Immature natural killer cell (primary cell): ENCODE results near the gene GRK5. TPM values are rescaled to one million over a fixed set of nuclear protein-coding genes. Genes with fewer than 3 reads are reported as not detected.
A peak's percentile ranks its signal among the peaks of the same experiment; 100 is the strongest.

Experiments
- DNase-seq, 3 donors: peaks; one replicate each; pipeline ENCODE4 v3.0.0; 2022; ENCODE audit warnings: mixed read lengths in 1 of 3
- H3K27ac Mint-ChIP-seq, 6 donors: one replicate each; pipeline ENCODE4 v1.8.0; 2020; ENCODE audit warnings: mixed read lengths in 6 of 6, mild to moderate bottlenecking in 5 of 6, inconsistent platforms in 4 of 6, moderate library complexity in 3 of 6
- H3K27me3 Mint-ChIP-seq, 3 donors: one replicate each; pipeline ENCODE4 v1.8.0; 2020 to 2021; ENCODE audit warnings: low read depth in 3 of 3, mild to moderate bottlenecking in 3 of 3, mixed read lengths in 3 of 3, moderate library complexity in 3 of 3, inconsistent platforms in 1 of 3
- H3K36me3 Mint-ChIP-seq, 3 donors: one replicate each; pipeline ENCODE4 v1.8.0; 2020; ENCODE audit warnings: mixed read lengths in 3 of 3, inconsistent platforms in 2 of 3, mild to moderate bottlenecking in 2 of 3
- H3K4me1 Mint-ChIP-seq, 2 donors: one replicate each; pipeline ENCODE4 v1.8.0; 2020; ENCODE audit warnings: inconsistent platforms in 2 of 2, mild to moderate bottlenecking in 2 of 2, mixed read lengths in 2 of 2, moderate library complexity in 1 of 2
- H3K4me3 Mint-ChIP-seq, 5 donors: one replicate each; pipeline ENCODE4 v1.8.0; 2020; ENCODE audit warnings: mild to moderate bottlenecking in 5 of 5, mixed read lengths in 5 of 5, inconsistent platforms in 3 of 5, moderate library complexity in 3 of 5
- H3K9me3 Mint-ChIP-seq, 6 donors: one replicate each; pipeline ENCODE4 v1.8.0; 2020; ENCODE audit warnings: mild to moderate bottlenecking in 6 of 6, mixed read lengths in 6 of 6, inconsistent platforms in 4 of 6, moderate library complexity in 3 of 6
- polyA plus RNA-seq, 3 donors: library from polyadenylated mRNA; unstranded; fragments of 300-500 nt; fragmentation: Illumina TruSeq; gene quantifications; one replicate each; pipeline ENCODE4 v1.2.3, GENCODE V29; 2021

Gene GRK5
- polyA plus RNA-seq, 3 donors from 2014 or later: 2.1 to 12.4 (median 3.3) TPM

DNA sequence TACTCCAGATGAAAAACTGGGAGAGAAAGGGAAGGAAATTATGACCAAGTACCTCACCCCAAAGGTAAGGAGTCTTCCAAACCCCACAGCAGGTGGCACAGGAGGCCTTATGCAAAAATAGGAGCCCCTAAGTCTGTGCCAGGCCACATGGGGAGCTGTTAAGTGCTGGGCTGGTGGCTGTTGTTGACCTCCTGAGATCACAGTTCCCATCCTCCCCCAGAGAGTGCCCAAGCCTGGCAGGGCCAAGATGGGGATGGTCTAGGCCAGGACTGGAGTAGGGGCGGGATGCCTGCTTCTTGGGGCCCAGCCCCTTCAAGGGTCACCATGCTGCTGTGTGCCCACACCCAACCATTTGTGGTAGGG, 189.3 kb downstream of the GRK5 start:
- Mint-ChIP-seq H3K27ac (peak overlapping the region in 1 of 6 donors; percentile 11), H3K4me1 (peaks cover 26 to 27% of the 10 kb centered on the region in 2 donors), H3K9me3 (no peaks in the 10 kb centered on the region), H3K4me3 (no peak overlapping the region), H3K27me3 (peaks cover 0 to 4% (median 0%) of the 10 kb centered on the region in 3 donors), H3K36me3 (peaks cover 4 to 12% (median 7%) of the 10 kb centered on the region in 3 donors)
- no peak for DNase-seq

DNA sequence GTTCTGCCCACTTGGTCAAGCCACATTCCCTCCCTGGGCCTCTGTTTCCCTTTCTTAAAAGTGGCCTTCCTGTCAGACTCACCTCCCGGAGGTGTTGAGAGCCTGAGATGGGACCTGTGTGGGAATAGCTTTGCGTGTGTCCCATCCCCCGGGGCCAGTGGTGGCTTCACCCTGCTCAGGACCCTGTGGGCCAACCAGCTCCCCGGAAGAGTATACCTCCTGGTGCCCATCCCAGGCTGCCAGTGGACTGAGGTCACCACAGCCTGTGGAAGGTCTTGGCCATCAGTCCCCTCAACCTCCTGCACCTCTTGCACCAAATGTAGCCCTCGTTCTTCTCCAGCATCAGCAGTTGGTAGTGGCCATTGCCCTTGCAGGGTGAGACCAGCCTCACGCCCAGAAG, 190.0 kb downstream of the GRK5 start:
- no peak for DNase-seq
- Mint-ChIP-seq H3K27me3 (peaks cover 0 to 5% (median 2%) of the 10 kb centered on the region in 3 donors), H3K4me3 (no peak overlapping the region), H3K9me3 (no peaks in the 10 kb centered on the region), H3K4me1 (peaks cover 27 to 31% of the 10 kb centered on the region in 2 donors), H3K36me3 (peaks cover 4 to 12% (median 7%) of the 10 kb centered on the region in 3 donors), H3K27ac (peak overlapping the region in 1 of 6 donors; percentile 80)

DNA sequence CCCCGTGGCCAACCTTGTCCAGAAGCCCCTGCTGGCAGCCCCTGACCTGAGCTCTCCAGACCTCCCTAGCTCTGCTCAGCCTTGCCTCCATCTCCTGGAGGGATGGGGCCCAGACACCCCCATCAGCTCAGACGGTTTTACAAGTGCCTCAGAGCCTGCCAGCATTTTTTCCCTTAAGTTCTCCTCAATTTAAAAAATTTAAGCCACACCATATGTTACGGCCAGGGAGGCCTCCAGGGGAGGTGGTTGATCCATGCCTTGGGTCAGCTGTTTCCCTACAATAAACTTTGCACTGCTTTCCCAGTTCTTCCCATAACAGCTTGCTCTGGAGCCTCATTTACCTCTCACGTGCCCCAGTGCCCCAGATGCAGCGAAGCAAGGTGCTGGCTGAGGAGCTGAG, 191.6 kb downstream of the GRK5 start:
- no peak overlapping the region for H3K27ac Mint-ChIP-seq
- DNase-seq: no peak
- H3K4me1 Mint-ChIP-seq: peaks cover 23 to 27% of the 10 kb centered on the region in 2 donors
- peaks cover 4 to 12% (median 7%) of the 10 kb centered on the region in 3 donors for H3K36me3 Mint-ChIP-seq
- no peak overlapping the region for H3K4me3 Mint-ChIP-seq
- H3K27me3 Mint-ChIP-seq: peaks cover 0 to 5% (median 2%) of the 10 kb centered on the region in 3 donors
- H3K9me3 Mint-ChIP-seq: no peaks in the 10 kb centered on the region

DNA sequence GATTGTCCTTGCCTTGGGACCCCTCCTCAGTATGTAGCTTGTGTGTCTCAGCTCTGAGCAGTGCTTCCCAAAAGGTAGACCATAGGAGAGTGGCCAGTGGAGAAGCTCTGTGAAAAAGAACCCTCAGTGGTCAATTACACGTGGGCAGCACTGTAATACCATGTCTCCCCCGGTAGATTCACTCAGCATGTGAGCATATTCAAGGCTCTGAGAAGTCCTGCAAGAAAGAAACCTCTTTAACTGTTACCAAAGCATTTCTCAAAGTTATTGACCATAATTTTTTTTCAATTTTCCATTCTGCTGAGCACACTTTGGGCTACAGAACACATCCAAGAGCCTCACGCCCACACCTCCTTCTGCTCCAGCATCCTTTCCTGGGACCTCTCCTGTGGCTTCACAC, 192.1 kb downstream of the GRK5 start:
- H3K4me1 Mint-ChIP-seq: peaks cover 19 to 23% of the 10 kb centered on the region in 2 donors
- no peak for DNase-seq
- H3K36me3 Mint-ChIP-seq: peaks cover 4 to 12% (median 7%) of the 10 kb centered on the region in 3 donors
- peak overlapping the region in 1 of 6 donors; percentile 48 for H3K27ac Mint-ChIP-seq
- H3K4me3 Mint-ChIP-seq: no peak overlapping the region
- no peaks in the 10 kb centered on the region for H3K9me3 Mint-ChIP-seq
- H3K27me3 Mint-ChIP-seq: peaks cover 0 to 5% (median 2%) of the 10 kb centered on the region in 3 donors

DNA sequence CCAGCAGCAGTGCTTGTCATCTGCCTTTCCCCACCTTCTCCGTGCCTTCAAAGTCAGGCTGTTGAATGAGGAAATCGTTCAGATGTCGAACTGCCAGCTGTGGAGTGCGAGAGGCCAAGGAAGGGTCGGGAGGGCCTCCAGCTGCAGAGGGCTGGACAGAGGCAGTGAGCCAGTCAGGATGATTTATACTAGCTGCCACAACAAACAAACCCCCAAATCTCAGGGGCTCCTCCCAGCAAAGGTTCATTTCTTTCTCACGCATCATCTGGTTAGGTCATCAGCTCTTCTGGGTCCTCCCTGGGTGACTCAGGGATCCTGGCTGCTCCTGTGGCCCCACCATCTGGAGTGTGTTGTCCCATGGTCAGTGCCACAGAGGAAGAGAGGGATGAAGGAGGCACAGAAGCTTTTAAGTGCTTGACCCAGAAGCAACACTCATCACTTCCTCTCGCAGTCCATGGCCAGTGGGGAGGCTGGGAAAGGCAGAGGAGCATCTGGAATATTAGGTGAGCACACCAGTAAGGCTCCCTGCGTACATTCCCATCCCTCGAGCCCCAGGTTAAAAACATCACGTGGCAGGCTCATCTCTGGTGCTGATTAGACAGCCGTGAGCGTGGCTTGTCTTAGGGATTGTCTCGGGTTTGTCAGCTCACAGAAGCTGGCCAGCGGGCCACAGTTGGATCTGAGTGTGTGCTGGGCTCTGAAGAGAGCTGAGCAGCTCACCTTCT, 194.5 kb downstream of the GRK5 start:
- Mint-ChIP-seq H3K4me1 (peaks cover 0 to 9% of the 10 kb centered on the region in 2 donors), H3K4me3 (no peak overlapping the region), H3K27me3 (peaks cover 0 to 6% (median 3%) of the 10 kb centered on the region in 3 donors), H3K9me3 (no peaks in the 10 kb centered on the region), H3K36me3 (peaks cover 4 to 12% (median 7%) of the 10 kb centered on the region in 3 donors), H3K27ac (peak overlapping the region in 3 of 6 donors; percentile 29 to 76 (median 56))
- no peak for DNase-seq

DNA sequence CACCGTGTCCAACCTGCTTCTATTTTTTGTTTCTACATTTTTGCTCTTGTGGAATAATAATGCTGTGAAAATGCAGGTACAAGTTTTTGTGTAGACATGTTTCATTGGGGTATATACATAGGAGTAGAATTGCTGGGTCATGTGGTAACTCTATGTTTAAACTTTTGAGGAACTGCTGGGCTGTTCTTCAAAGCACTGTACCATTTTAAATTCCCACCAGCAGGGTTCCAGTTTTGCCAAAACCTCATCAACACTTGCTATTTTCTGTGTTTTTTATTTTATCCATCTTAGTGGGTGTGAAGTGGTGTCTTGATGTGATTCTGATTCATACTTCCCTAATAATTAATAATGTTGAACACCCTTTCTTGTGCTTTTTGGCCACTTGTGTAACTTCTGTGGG, 196.6 kb downstream of the GRK5 start:
- Mint-ChIP-seq H3K4me1 (peaks cover 0 to 5% of the 10 kb centered on the region in 2 donors), H3K9me3 (no peaks in the 10 kb centered on the region), H3K27ac (no peak overlapping the region), H3K36me3 (peaks cover 4 to 8% (median 4%) of the 10 kb centered on the region in 3 donors), H3K27me3 (peaks cover 0 to 6% (median 3%) of the 10 kb centered on the region in 3 donors), H3K4me3 (no peak overlapping the region)
- DNase-seq: no peak

DNA sequence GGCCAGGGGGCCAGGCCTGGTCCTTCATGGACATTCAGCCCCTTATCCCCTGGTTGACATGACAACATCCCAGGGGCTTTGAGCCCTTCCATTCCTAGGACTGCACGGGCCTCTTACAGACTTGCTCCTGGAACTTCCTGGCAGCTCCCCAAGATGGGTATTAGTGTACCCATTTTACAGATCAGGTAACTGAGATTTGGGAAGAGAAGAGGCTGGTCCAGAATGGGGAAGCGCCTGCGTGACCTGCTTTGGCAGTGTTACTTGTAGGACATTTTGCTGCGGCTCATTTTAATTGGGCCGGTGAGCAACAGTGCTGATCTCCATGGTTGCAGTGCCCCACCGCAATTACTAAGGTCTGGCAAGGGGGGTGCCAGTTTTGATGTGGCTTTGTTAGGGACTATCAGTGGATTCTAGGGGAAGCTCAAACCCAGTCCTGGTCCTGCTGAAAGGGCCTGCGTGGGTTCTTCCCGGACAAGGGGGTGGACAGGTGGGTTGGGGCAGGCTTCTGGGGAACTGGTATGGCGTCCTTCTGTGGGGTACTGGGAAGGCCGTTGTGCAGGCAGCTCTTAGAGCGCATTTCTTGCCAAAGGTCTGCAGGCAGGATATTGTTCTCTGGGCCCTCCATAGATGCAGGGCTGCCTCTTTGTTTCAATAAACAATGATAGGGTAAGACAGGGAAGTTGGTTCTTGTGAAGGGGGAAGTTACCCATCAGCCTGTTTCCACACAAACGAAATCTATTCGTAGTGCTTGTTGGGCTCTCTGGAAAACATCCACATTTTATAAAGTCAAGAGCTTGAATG, 197.5 kb downstream of the GRK5 start:
- H3K36me3 Mint-ChIP-seq: peaks cover under 1 to 3% (median under 1%) of the 10 kb centered on the region in 3 donors
- H3K27ac Mint-ChIP-seq: no peak overlapping the region
- peaks cover 0 to 5% of the 10 kb centered on the region in 2 donors for H3K4me1 Mint-ChIP-seq
- no peak overlapping the region for H3K4me3 Mint-ChIP-seq
- H3K27me3 Mint-ChIP-seq: peaks cover 0 to 4% (median 3%) of the 10 kb centered on the region in 3 donors
- no peaks in the 10 kb centered on the region for H3K9me3 Mint-ChIP-seq
- no peak for DNase-seq

DNA sequence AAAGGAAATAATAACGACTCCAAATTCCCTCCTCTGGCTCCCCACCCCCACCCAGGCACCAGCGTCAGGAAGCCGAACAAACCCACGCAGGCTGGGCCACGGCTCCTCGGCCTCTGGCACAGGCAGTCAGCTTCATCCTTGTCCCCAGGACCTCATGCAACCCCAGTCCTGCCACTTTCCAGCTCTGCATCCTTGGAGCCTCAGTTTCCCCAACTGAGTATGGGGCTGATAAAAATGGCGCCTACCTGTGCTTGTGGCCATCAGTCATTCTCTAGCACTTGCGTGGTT, 198.1 kb downstream of the GRK5 start:
- peaks cover 0 to 5% of the 10 kb centered on the region in 2 donors for H3K4me1 Mint-ChIP-seq
- H3K27ac Mint-ChIP-seq: no peak overlapping the region
- H3K9me3 Mint-ChIP-seq: no peaks in the 10 kb centered on the region
- H3K4me3 Mint-ChIP-seq: no peak overlapping the region
- no peaks in the 10 kb centered on the region for H3K36me3 Mint-ChIP-seq
- H3K27me3 Mint-ChIP-seq: peaks cover 0 to 4% (median 3%) of the 10 kb centered on the region in 3 donors
- no peak for DNase-seq

DNA sequence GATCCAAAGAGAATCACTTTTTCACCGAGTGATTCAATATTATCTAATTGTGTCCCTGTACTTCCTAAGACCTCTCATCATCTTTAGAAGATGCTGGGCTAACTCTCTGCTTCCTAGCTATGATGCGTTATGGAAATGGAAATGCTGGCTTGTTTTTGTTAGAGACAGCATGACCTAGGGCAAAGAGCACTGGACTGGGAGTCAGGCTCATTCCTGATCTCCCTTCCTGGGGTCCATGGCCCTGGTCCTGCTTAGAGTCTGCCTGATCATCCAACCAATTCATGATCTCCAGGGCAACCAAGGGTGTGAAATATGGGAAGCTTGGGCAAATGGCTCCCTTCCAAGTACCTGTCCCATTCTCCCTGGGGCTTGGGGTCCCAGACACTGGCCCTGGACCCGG, 198.8 kb downstream of the GRK5 start:
- peaks cover 0 to 5% of the 10 kb centered on the region in 2 donors for H3K4me1 Mint-ChIP-seq
- no peak overlapping the region for H3K27ac Mint-ChIP-seq
- no peak overlapping the region for H3K4me3 Mint-ChIP-seq
- H3K27me3 Mint-ChIP-seq: peaks cover 0 to 4% (median 4%) of the 10 kb centered on the region in 3 donors
- no peak for DNase-seq
- no peaks in the 10 kb centered on the region for H3K36me3 Mint-ChIP-seq
- H3K9me3 Mint-ChIP-seq: no peaks in the 10 kb centered on the region

DNA sequence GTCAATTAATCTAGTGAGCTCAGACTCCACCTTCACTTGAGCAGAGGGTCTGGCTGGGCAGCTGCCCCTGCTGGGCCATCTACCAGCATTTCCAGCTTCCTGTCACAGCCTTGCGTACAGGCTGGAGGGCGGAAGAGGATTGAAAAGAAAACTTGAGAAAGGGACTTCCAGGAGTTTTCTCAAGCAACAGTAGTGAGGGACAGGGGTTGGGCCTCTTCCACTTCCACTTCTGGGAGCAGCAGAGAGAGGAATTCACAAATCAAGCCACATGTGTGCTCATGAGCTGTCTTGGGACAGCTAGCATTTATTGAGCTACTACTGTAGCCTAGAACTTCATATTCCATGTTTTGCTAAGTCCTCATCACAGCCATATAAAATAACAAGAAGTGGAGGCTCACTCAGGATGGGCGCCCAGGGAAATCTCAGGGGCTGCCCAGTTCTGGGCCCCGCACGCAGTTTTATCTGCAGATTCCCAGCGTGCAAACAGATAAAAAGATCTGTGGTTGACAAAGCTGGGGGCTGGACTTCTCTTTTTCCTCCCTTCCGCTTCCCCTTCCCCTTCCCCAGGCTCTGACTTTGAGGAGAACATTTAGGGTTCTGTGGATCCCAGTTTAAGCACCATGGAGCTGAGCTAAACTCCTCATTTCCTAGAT, 199.4 kb downstream of the GRK5 start:
- Mint-ChIP-seq H3K36me3 (no peaks in the 10 kb centered on the region), H3K4me3 (no peak overlapping the region), H3K27me3 (peaks cover 0 to 7% (median 4%) of the 10 kb centered on the region in 3 donors), H3K27ac (no peak overlapping the region), H3K4me1 (peaks cover 0 to 5% of the 10 kb centered on the region in 2 donors), H3K9me3 (no peaks in the 10 kb centered on the region)
- DNase-seq: no peak

DNA sequence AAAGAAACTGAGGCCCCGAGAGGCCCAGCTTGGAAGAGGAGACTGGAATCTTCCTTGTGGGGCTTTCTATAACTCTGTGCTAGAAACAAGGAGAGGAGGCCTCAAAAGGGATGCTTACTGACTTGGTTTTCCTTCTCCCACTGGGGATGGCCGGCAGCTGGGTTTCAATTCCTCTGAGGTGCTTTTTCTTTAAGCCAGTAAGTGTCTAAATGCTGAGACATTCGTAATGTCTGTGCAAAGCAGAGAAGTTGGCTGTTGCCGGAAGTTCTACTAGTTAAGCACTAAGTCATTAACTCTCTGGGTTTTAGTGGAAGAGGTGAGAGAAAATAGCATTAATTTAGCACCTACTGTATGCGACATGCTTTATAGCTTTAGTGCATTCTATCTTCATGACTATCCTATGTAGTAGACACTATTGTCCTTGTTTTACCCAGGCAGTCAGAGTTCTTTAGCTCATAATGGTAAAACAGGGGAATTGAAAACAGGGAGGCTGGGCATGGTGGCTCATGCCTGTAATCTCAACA, 199.9 kb downstream of the GRK5 start:
- Mint-ChIP-seq H3K4me1 (no peaks in the 10 kb centered on the region), H3K4me3 (no peak overlapping the region), H3K9me3 (no peaks in the 10 kb centered on the region), H3K36me3 (no peaks in the 10 kb centered on the region), H3K27me3 (peaks cover 0 to 5% (median 3%) of the 10 kb centered on the region in 3 donors), H3K27ac (no peak overlapping the region)
- no peak for DNase-seq

DNA sequence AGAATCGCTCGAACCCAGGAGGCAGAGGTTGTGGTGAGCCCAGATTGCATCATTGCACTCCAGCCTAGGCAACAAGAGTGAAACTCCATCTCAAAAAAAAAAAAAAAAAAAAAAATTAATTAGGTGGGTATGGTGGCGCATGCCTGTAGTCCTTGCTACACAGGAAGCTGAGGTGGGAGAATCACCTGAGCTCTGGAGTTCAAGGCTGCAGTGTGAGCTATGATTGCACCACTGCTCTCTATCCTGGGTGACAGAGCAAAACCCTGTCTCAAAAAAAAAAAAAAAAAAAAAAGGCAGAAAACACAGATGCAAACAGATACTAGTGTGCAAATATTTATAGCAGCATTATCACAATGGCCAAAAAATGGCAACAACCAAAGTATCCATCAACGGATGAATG, 200.7 kb downstream of the GRK5 start:
- no peak for DNase-seq
- Mint-ChIP-seq H3K4me1 (no peaks in the 10 kb centered on the region), H3K27ac (no peak overlapping the region), H3K27me3 (peaks cover 0 to 5% (median 3%) of the 10 kb centered on the region in 3 donors), H3K4me3 (no peak overlapping the region), H3K9me3 (no peaks in the 10 kb centered on the region), H3K36me3 (no peaks in the 10 kb centered on the region)

DNA sequence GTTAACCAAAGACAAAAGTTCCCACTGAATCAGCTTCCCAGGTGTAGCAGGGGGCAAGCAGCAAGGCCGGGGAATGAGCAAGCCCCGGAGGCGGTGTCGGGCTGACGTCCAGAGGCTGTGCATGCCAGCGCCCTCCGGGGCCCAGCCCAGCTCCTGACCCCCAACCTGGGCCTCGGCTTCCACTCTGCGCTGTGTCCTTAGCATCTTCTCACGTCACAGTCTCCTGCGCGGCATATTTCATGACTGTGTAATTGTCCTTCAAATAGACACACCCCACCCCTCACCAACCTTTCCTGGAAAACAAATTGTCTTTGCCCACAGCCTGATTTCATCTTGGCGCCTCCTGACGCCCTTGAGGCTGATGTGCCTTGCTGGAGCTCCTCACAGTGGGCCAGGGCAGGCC, 201.6 kb downstream of the GRK5 start:
- Mint-ChIP-seq H3K4me1 (no peaks in the 10 kb centered on the region), H3K4me3 (no peak overlapping the region), H3K27me3 (peaks cover 0 to 5% (median 3%) of the 10 kb centered on the region in 3 donors), H3K27ac (no peak overlapping the region), H3K36me3 (no peaks in the 10 kb centered on the region), H3K9me3 (no peaks in the 10 kb centered on the region)
- DNase-seq: no peak

DNA sequence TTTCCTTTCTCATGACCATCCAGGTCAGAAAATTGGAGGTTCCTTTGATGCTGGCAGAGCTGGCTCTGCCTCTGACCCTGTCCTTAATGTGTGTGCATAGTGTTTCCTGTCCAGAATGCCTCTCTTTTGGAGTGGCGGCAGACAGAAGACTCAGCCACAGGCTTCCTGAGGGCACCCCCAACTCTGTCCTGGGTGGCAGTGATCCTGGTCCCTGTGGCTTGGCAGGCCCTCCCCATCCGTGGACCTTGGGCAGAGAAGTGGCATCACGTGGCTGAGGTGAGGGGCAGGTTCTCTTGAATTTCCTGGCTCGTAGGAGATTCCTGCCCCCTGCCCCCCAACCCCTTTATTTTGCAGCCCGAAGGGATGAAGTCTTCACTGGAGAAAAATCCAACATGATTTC, 202.0 kb downstream of the GRK5 start:
- H3K36me3 Mint-ChIP-seq: no peaks in the 10 kb centered on the region
- H3K9me3 Mint-ChIP-seq: no peaks in the 10 kb centered on the region
- H3K27ac Mint-ChIP-seq: no peak overlapping the region
- DNase-seq: no peak
- no peak overlapping the region for H3K4me3 Mint-ChIP-seq
- H3K4me1 Mint-ChIP-seq: no peaks in the 10 kb centered on the region
- peaks cover 0 to 5% (median 5%) of the 10 kb centered on the region in 3 donors for H3K27me3 Mint-ChIP-seq
